GM19193 (cell line): ENCODE measurements around the gene FZD4.

Experiments used
- POLR2A ChIP-seq: IDR thresholded peaks from 4 replicates; pipeline ENCODE4 v1.6.1; 2011; ENCODE audit not compliant: insufficient read depth, insufficient read length; ENCODE audit errors: extremely low read depth

FZD4 gene

DNA sequence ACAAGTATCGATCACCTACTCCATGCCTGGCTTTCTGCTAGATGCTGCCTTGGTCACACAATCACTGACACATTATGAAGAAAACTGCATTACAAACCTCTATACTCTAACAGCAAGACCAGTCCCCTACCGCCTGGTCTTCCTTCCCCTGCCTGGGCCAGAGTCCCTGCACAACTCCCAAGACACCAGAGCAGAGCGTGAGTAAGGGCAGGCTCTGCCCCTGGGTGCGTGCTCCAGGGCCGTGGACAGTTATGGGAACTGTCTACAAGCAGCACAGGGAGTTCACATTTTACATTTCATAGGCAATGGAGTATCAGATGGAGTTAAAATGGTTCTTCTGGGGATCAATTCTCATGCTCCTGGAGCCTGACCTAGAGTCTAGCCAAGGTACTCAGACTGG is 6.5 kb downstream of the FZD4 start:
- no peak for TF ChIP-seq POLR2A

DNA sequence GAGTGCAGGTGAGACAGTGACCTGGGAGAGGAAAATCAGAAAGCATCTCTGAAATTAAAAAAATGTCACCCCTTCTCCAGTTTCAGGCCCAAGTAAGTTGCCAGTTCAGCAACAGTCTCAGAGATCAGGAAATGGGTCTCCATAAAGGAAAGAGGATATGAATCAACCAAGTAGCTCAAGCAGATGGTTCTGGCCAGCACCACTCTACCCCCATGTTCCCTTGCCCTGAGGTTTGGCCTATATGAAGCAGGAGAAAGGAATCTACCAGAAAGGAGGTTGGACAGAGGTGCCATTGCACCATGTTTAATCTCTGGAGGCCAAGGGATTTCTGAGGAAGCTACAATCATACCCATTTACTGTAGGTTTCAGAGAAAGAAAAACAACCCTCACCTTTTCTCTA is 7.7 kb downstream of the FZD4 start:
- no peak for TF ChIP-seq POLR2A

DNA sequence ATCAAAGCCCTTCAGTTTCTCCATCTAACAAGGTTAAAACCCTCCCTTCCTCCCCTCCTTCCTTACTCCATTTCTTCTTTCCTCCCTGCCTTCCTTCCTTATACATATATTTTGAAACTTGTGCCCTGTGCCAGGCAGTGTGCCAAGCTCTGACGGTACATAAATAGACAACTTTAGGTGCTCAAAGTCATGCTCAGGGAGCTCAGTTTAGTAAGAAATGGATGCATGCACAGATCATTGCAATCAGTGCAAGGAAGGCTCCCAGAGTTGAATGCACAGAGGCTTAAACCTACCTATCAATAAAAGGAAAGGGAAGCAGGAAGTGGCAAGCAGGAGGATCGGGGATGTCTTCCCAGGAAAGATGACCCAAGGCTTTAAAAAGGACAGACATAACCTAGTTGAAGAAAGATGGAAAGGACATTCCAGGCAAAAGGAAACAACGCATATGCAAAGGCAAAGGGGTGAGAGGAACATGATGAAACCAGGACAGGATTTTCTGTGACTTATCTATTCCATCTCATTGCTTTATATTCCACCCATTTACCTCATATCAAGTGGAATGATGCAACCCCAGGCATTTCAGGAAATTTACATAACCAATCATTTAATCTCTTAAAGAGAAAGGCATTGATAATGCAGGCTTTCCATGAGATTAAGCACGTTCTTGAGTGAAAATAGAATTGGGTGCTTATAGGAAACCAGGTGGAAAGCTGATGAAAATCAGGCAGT is 13.2 kb downstream of the FZD4 start:
- no peak for TF ChIP-seq POLR2A

DNA sequence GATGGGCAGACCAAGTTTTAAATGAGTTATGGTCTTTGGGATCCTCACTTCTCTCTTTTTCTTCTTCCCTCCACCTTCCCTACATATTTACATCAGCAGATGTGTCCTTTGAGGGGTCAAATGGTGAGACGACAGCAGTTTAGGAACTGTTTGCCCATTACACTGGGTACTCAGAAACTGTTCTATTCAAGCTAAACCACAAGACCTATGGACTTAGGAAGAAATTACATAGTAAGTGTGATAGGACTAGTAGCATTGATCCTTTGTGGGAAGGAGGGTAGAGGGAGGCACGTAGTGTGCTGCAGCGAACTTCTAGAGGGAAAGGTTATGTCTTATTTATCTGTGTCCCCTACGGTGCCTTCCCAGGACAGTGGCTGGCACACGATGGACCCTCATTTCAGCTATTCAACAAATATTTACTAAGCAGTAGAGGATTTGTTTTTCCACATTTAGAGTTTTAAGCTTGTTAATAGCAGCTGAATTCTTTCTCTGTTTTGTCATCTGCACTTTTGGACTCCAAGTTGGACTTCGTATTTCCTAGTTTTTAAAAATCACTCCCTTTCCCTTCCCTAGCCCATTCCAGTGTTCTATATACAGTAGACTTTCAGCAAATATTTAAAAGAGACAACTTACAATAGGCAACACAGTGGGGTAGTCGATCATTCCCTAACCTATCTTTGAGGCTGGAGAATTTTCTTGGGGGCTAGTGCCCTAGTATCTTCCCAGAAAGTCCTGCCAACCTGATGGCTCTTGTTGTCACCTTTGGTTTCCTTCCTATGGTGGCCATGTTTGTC is 13.9 kb downstream of the FZD4 start:
- no peak for TF ChIP-seq POLR2A

DNA sequence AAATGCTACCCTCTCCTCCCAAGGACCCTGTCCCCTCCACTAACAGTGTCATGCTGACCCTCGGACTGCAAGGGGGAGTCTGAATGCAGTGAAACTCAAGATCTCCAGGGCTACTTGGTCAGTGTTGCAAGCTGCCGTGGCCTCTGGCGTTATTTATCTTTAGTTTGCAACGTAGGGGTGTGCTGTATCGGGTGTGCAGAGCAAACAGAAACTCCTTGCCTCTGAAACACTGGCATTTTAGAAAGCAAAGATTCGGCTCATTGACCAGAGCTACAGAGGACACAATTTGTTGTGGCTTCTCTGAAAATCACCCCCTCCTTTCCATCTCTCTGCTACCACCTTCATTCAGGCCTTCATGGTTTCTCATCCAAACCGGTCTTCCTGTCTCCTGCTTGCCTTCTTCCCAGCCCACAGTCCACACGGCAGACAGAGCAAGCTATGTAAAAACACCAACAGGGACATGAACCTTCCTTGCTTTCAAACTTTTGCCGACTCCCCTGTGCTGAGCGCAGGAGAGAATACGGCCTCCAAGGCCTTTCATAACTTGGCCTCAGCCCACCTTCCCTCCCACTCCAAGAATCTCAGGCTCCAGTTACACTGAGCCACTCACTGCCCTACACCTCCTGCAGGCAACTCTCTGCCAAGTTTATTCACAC is 14.9 kb downstream of the FZD4 start:
- TF ChIP-seq POLR2A = no peak

DNA sequence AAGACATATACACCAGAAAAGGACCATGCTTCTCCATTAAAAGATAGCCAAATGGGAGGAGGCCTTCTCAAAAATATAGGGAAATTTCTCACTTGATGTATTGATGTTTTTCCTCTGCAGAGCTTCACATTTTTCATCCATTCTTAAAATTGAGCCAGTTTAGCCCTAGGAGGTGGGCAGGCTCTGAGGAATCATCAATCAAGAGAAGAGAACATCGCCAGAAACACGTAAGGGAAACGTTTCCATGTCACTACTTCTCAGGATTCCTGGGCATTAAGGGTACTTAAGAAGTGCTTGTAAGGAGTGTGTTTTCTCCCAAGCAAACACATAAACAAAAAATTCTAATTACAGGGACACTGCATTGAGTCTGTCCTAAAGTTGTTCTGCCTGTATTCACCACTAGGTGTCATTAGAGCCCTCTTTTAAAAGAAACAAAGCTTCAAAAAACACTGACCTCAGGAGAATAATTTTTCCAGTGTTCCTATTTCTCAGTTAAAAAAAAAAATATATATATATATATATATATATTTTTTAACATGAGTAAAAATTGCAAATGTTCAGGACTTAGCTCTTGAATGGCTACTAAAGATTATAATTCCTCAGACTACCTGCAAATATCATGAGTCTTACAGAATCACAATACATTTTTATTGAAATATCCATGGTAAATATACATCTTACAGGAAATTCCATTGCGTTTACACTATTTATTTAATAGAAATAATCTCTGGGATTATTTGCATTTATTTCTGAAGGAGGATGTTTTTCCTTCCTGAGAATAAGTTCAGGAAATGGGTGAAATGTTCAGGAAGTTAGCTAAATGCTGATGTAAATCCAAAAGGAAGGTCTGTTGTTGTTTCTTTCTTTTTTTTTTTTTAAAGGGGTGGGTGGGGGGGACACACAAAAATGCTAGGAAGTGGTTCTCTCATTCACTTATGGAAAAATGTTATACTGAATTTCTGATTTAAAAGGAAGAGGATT is 16.0 kb downstream of the FZD4 start:
- no peak for TF ChIP-seq POLR2A

DNA sequence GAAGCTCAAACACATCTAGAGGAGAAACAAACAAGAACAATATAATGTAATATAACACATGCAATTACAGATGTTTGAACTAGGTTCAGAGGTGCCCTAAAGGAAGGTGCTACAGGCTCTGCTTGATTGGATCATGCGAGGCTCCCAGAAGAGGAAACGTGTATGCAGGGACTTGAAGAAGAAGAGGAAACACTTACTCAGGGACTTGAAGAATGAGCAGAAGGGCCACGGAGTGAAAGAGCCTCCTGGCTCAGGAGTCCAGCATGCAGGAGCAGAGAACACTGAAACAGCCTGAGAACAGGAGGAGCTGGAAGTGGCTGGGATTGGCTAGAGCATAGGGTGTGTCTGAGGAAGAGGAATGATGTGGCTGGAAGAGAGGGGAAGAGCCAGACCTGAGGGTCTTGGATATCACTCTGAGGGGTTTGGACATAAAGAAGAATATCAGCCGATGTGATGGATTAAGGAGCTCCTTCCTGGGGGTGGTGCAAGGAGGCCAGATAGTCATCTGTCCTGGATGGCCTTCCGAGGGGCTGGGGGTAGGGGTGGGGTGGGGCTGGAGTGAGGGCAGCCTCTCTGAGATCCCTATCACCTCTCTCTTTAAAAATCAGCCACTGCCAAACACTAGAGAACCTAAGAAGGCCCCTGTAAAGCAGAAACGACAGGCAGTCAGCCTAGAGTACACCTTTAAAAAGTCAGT is 16.8 kb downstream of the FZD4 start:
- no peak for TF ChIP-seq POLR2A

DNA sequence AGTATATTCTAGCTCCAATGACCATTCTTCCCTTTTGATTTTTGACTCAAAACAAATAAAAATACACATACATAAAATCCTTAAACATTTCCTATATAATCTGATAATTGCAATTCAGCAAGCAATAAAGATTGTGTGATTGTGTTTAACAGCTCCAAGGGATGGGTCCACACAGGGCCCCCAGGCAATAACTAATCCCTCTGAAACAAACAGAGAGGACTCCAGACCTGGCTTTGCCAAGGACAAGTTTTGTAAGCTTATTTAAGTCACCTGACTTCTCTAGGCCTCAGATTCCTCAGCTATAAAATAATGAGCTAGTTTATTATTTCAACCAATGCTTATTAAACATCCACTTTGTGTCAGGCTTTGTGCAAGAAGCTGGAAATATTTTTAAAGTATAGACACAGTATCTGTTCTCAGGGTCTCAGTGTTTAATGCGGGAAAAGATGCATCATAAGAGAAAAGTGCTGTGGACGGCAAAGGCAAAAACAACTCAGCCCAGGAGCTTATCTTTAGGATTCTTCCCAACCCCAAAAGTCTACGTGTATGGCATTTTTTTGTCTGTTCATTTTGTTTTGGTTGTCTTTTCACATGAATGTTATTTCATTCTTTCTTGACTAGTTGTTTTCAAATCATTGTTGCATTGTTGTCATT is 20.1 kb downstream of the FZD4 start:
- TF ChIP-seq POLR2A = no peak

DNA sequence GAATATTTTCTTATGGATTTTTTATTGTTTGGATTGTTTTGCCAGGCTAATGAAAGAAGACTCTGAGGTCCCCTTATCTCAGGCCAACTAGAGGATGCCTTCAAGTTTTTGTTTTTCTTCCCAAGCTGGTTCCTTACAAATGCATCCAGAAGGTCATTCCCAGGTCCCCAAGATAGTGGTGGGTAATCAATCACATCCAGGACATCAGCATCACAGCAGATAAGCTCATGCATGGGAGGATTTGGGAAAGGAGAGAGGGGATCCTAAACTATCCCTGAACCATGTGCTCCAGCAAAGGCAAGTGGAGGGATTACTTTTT is 20.7 kb downstream of the FZD4 start:
- no peak for TF ChIP-seq POLR2A

DNA sequence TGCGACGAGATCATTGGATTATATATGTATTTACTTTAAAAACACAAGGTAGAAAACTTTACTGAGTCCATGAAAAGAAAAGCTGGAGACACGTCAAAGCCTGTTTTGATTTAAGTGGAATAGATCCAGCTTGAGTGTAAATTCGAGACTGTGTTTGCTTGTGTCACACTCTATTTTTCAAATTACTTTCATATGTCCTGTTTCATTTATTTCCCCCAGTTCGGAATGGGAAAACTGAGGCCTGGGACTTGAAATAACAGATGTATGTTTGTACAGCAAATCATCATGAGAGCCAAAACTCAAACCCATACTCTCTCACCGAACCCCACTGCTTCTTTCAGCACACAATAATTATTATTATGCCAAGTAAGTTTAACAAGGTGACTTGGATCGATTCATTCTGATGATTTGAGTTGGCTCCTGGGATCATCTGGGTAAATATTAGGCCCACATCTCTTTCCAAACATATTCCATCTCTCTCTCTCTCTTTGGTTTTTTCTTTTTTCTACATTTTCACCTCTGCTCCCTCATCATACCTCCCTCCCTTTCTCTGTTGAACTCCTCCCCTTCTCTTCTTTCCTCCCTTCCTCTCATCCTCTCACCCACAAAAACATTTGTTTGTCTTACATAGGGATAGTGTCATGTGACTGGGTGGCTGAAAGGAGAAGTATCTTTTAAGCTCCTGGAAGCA is 21.2 kb downstream of the FZD4 start:
- TF ChIP-seq POLR2A = no peak

DNA sequence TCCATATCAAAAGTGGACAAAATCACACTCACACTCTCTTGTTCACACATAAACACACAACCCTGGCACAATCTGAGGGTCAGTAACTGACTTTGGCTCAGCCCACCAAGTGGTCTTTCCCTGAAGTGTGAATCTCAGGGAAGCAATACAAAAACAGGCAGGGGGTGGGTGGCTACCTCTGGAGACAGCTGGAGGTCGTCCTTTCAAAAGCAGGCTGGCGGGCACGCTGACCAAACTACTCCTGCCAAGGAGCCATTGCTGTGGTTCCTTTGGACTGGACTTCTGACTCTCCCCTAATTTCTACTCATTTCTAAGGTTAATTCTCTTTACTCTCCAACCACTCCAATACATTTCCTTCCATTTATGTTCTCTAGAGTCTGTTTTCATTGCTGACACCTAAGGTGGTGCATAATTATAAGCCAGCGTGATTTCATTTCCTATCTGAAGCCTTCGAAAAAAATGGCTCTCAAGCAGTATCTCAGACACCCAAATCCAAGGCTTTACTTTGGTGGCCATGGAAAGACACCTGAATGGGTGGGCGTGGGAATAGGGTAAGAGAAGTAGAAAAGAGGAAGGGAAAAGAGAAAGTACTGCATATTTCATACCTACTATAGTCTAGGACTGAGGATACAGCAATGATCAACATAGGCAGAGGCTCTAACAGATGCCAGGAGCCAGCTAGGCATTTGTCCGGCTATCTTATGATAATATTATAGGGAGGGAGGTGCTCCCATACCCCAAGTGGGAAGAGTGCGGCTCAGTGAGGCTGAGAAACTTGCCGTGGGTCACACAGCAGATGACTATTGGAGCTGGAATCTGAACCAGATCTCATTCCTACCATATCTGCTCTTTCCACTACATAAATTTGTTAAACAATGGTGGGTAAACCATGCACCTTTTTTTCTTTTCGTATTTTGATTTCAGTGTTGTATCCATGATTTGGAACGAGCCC is 22.0 kb downstream of the FZD4 start:
- no peak for TF ChIP-seq POLR2A

DNA sequence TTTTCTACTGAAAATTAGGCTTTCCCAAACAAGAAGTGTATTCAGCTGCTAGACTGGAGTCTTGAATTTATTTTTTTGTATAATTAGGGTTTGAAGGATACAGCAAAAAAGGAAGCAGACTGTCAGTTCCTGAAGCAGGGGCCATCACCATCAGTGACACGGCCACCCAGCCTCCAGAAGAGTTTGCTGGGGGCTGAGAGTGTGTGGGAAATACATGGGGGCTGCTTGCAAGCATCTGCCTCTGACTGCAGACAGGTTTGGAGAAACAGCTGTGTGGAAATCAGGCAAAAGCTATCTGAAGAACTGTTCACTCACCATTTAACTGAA is 23.0 kb downstream of the FZD4 start:
- TF ChIP-seq POLR2A = no peak
